Measurements from ENCODE around the gene NOM1.
A peak's percentile ranks its signal among the peaks of the same experiment; 100 is the strongest.

NOM1 gene

DNA sequence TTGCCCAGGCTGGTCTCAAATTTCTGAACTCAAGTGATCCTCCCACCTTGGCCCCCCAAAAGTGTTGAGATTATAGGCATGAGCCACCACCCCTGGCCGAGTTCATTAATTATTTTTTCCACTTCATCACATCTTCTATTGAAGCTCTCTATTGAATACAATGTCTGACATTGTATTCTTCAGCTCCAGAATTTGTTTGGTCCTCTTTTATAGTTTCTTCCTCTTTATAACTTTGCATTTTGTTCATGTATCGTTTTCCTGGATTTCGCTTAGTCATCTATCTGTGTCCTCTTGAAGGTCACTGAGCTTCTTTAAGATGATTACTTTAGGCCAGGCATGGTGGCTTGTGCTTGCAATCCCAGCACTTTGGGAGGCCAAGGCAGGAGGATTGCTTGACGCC, 30.2 kb downstream of the NOM1 start:
- H3K27ac ChIP-seq = no peak overlapping the region
- TF ChIP-seq, protein P1, sequence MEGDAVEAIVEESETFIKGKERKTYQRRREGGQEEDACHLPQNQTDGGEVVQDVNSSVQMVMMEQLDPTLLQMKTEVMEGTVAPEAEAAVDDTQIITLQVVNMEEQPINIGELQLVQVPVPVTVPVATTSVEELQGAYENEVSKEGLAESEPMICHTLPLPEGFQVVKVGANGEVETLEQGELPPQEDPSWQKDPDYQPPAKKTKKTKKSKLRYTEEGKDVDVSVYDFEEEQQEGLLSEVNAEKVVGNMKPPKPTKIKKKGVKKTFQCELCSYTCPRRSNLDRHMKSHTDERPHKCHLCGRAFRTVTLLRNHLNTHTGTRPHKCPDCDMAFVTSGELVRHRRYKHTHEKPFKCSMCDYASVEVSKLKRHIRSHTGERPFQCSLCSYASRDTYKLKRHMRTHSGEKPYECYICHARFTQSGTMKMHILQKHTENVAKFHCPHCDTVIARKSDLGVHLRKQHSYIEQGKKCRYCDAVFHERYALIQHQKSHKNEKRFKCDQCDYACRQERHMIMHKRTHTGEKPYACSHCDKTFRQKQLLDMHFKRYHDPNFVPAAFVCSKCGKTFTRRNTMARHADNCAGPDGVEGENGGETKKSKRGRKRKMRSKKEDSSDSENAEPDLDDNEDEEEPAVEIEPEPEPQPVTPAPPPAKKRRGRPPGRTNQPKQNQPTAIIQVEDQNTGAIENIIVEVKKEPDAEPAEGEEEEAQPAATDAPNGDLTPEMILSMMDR (conservative IDR thresholded peaks at IDR 0.05) = no peak

DNA sequence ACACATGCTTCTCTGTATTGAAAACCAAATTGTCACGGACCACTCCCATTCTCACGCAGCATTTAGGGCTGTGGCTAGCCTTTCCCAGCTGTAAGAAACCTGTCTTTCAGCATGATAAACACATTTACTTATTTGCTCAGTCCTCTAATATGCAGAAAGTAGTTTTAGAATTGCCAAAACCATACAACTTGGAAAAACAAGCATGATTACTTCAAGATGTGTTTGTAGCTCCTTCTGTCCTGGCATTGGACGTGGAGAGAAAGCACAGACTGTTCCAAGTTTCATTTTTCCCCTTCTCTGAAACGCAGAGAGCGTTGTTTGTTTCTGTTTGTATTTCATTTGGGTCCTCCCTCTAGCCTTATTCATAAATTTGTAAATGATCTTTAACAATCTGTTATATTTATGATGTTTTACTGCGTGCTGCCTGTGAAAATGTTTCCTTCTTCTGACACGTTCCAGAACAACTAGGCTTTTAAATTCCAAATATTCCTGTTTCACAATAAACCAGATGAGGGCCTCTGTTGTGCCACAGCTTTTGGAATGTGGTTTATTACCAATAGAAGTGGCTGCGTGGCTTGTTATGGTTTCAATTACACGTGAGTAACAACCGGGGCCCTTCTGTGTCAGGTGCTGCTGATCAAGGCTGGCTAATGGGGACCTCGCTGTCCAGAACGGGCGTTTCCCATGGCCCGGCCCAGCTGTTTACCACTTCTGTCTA, 34.8 kb downstream of the NOM1 start:
- TF ChIP-seq, protein P1 (conservative IDR thresholded peaks at IDR 0.05) = no peak
- peak overlapping the region; percentile 58 for H3K27ac ChIP-seq

DNA sequence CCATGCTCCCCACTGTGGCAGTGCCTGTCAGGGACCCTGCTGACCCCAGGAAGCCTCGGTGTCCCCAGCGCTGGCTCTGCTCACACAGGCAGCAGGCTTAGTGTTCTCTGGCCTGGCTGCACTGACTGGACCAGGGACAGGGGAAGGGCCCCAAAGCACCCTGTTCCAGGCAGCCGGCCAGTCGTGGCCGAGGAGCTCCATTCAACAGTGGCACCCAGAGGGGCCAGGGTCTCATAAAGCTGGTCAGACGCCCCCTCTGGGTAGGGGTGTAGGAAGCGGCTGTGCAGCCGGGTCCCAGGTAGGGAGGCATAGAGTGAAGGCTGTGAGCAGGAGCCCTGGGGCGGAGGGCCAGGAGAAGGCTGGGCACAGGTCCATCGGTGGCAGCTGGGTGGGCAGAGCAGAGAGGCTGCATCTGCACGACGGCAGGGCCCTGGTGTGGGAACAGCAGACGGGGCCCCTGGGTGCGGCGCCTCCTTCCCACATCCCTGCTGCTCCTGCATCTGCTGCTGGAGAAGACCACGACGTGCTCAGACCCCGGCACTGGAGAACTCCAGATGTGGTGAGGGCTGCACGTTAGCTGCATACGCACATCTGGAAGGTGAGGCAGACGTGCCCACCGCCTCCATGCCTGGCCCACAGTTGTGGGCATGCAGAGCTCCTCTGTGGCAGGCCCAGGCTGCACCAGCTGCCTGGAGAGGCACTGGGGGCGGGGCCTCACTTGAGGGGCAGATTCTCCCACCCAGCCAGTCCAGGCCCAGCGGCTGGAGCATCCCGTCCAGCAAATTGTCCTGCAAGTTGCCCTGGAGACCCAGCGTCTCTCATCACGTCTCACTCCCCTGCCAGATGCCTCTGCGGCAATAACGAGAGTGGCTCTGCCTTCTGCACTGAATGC, 35.8 kb downstream of the NOM1 start:
- TF ChIP-seq, protein P1 (conservative IDR thresholded peaks at IDR 0.05) = no peak
- peak overlapping the region; percentile 58 for H3K27ac ChIP-seq

DNA sequence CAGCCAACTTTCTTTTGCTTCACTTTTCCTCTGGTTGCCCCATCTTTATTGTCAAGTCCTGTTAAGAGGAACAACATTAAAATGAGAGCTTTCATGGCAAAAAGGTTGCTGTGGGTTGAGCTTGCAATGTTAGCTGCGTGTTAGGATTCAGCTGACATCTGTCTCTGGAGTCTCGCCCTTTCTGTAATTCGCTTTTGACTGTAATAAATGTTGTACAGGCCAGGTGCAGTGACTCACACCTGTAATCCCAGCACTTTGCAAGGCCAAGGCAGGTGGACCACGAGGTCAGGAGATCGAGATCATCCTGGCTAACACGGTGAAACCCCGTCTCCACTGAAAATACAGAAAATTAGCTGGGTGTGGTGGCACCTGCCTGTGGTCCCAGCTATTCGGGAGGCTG, 36.9 kb downstream of the NOM1 start:
- TF ChIP-seq, protein P1 (conservative IDR thresholded peaks at IDR 0.05) = no peak
- H3K27ac ChIP-seq = no peak overlapping the region

DNA sequence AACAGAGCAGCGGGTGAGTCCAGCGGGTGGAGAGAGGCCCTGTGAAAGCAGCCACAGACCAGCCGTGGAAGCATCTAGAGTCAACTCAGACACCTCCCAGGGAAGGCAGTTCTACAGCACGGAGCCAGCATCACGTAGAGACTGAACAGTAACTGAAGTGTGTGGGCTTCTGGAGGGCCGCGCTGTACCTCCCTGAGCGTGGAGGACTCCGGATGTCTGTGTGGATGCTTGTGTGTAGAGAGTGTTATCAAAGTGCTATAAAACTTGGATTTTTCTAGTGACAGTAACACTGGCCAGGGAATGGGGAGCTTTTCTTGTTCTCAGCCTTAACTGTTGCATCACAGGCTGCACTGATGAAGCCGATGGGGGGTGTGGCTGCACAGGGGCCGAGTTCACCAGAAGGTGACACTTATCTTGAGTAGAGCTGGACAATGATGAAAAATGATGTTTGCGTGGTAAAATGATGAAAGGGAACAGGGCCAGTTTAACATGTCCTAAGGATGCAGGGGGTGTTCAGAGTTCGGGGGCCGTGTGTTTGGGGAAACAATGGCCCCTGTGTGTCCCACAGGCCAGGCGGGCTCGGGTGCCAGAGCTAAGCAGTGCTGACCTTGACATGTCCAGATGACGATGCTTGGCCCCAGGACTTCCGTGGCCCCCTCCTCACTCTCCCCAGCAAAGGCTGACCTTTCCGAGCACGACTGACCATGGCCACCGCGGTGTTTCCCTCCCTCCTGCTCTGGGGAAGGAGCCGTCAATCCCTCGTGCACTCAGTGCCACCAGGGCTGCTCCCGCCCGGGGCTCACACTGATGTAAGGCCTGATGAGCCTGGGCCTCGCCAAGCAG, 39.1 kb downstream of the NOM1 start:
- H3K27ac ChIP-seq = no peak overlapping the region
- TF ChIP-seq, protein P1 (conservative IDR thresholded peaks at IDR 0.05) = no peak

DNA sequence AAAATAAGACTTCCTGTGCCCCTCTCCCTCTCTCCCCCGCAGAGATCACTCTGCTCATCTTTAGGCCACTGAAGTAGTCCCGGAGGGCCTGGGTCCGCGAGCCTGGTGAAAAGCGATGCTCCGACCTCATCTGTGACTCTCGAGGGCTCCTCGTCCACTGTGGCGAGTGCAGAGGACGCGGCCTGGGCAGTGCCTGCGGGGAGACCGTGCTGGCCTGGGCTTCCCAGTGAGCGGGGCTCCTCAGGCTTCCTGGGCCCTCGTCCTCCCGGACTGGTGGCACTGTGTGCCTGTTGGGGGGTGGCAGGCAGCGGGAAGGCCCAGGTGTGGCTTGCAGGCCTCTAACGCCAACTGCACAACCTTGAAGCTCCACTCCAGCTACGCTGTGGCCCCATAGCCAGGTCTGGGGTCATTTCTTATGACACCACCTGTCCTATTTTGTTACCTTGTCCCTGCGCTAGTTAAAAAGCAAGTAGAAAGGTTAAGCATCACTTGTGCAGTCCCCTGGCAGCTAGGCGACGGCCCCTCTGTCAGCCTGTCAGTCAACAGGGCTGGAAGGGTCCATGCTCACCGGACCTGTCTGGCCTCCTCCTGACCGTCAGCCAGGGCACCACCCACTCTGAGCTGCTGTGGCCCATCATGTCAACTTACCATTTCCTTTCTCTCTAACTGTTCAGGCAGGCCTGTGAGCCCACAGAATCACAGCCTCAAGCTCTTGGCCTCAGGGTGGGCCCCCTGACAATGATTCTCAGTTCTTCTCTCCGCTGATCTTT, 40.4 kb downstream of the NOM1 start:
- no peak overlapping the region for H3K27ac ChIP-seq
- TF ChIP-seq, protein P1 (conservative IDR thresholded peaks at IDR 0.05) = no peak

Measured in VCaP (cell line).